ENCODE measurements around the gene GJA3.

GJA3 gene

GRCh38 chr13:20118268-20119140, 42.3 kb downstream of the GJA3 start:
- no peaks in the 10 kb centered on the region for H3K9me3 ChIP-seq (ENCODE audit: control insufficient read depth, insufficient read depth, low read length)
- no peaks in the 10 kb centered on the region; the same call in 1 of the 2 replicates for H3K4me1 ChIP-seq (ENCODE audit: insufficient read depth, low read length)
- no peaks in the 10 kb centered on the region for H3K36me3 ChIP-seq (ENCODE audit: insufficient read depth, low read length)
- peak overlapping the region; percentile 77 for H3K9ac ChIP-seq (ENCODE audit: low read depth, low read length)

- no peaks in the 10 kb centered on the region; the same call in 1 of the 2 replicates for H3K4me1 ChIP-seq (ENCODE audit: insufficient read depth, low read length)
- H3K36me3 ChIP-seq (ENCODE audit: insufficient read depth, low read length): no peaks in the 10 kb centered on the region
- H3K9me3 ChIP-seq (ENCODE audit: control insufficient read depth, insufficient read depth, low read length): no peaks in the 10 kb centered on the region
- H3K9ac ChIP-seq (ENCODE audit: low read depth, low read length): no peak overlapping the region
Measured at GRCh38 chr13:20116213-20116612, 44.6 kb downstream of the GJA3 start.

- no peaks in the 10 kb centered on the region for H3K9me3 ChIP-seq (ENCODE audit: control insufficient read depth, insufficient read depth, low read length)
Measured at GRCh38 chr13:20114066-20114610, 46.7 kb downstream of the GJA3 start.

GRCh38 chr13:20109037-20109436, 51.8 kb downstream of the GJA3 start:
- Histone ChIP-seq H3K4me1 (ENCODE audit: insufficient read depth, low read length) (peaks cover 9% of the 10 kb centered on the region), H3K9ac (ENCODE audit: low read depth, low read length) (no peak overlapping the region), H3K9me3 (ENCODE audit: control insufficient read depth, insufficient read depth, low read length) (no peaks in the 10 kb centered on the region), H3K36me3 (ENCODE audit: insufficient read depth, low read length) (no peaks in the 10 kb centered on the region)

More at GRCh38 chr13:20114066-20114610, 46.7 kb downstream of the GJA3 start:
- Histone ChIP-seq H3K4me1 (ENCODE audit: insufficient read depth, low read length) (no peaks in the 10 kb centered on the region), H3K36me3 (ENCODE audit: insufficient read depth, low read length) (no peaks in the 10 kb centered on the region), H3K9ac (ENCODE audit: low read depth, low read length) (no peak overlapping the region)

GRCh38 chr13:20106742-20107141, 54.1 kb downstream of the GJA3 start:
- no peak overlapping the region for H3K9ac ChIP-seq (ENCODE audit: low read depth, low read length)

GRCh38 chr13:20105161-20105689, 55.6 kb downstream of the GJA3 start:
- no peaks in the 10 kb centered on the region for H3K36me3 ChIP-seq (ENCODE audit: insufficient read depth, low read length)
- peaks cover 9% of the 10 kb centered on the region for H3K4me1 ChIP-seq (ENCODE audit: insufficient read depth, low read length)
- no peak overlapping the region for H3K9ac ChIP-seq (ENCODE audit: low read depth, low read length)
- no peaks in the 10 kb centered on the region for H3K9me3 ChIP-seq (ENCODE audit: control insufficient read depth, insufficient read depth, low read length)

More at GRCh38 chr13:20106742-20107141, 54.1 kb downstream of the GJA3 start:
- H3K4me1 ChIP-seq (ENCODE audit: insufficient read depth, low read length): peaks cover 9% of the 10 kb centered on the region
- H3K9me3 ChIP-seq (ENCODE audit: control insufficient read depth, insufficient read depth, low read length): no peaks in the 10 kb centered on the region
- no peaks in the 10 kb centered on the region for H3K36me3 ChIP-seq (ENCODE audit: insufficient read depth, low read length)

GRCh38 chr13:20102525-20103180, 58.2 kb downstream of the GJA3 start:
- Histone ChIP-seq H3K36me3 (ENCODE audit: insufficient read depth, low read length) (no peaks in the 10 kb centered on the region), H3K9me3 (ENCODE audit: control insufficient read depth, insufficient read depth, low read length) (no peaks in the 10 kb centered on the region), H3K9ac (ENCODE audit: low read depth, low read length) (no peak overlapping the region), H3K4me1 (ENCODE audit: insufficient read depth, low read length) (peaks cover 9% of the 10 kb centered on the region)

- H3K36me3 ChIP-seq (ENCODE audit: insufficient read depth, low read length): no peaks in the 10 kb centered on the region
- peaks cover 3% of the 10 kb centered on the region for H3K4me1 ChIP-seq (ENCODE audit: insufficient read depth, low read length)
- no peaks in the 10 kb centered on the region for H3K9me3 ChIP-seq (ENCODE audit: control insufficient read depth, insufficient read depth, low read length)
- no peak overlapping the region for H3K9ac ChIP-seq (ENCODE audit: low read depth, low read length)
Measured at GRCh38 chr13:20101467-20102316, 59.2 kb downstream of the GJA3 start.

- no peaks in the 10 kb centered on the region for H3K4me1 ChIP-seq (ENCODE audit: insufficient read depth, low read length)
- H3K9me3 ChIP-seq (ENCODE audit: control insufficient read depth, insufficient read depth, low read length): no peaks in the 10 kb centered on the region
- no peak overlapping the region for H3K9ac ChIP-seq (ENCODE audit: low read depth, low read length)
- no peaks in the 10 kb centered on the region for H3K36me3 ChIP-seq (ENCODE audit: insufficient read depth, low read length)
Measured at GRCh38 chr13:20099319-20099718, 61.5 kb downstream of the GJA3 start.

- no peaks in the 10 kb centered on the region for H3K9me3 ChIP-seq (ENCODE audit: control insufficient read depth, insufficient read depth, low read length)
- no peak overlapping the region for H3K9ac ChIP-seq (ENCODE audit: low read depth, low read length)
- no peaks in the 10 kb centered on the region for H3K36me3 ChIP-seq (ENCODE audit: insufficient read depth, low read length)
- H3K4me1 ChIP-seq (ENCODE audit: insufficient read depth, low read length): no peaks in the 10 kb centered on the region
Measured at GRCh38 chr13:20093951-20094350, 66.9 kb downstream of the GJA3 start.

GRCh38 chr13:20090349-20090748, 70.5 kb downstream of the GJA3 start:
- H3K9me3 ChIP-seq (ENCODE audit: control insufficient read depth, insufficient read depth, low read length): no peaks in the 10 kb centered on the region
- no peak overlapping the region for H3K9ac ChIP-seq (ENCODE audit: low read depth, low read length)
- no peaks in the 10 kb centered on the region for H3K4me1 ChIP-seq (ENCODE audit: insufficient read depth, low read length)
- no peaks in the 10 kb centered on the region for H3K36me3 ChIP-seq (ENCODE audit: insufficient read depth, low read length)

Data from ES-I3 (cell line).